GM23338 (cell line): ENCODE measurements around the gene TMEM35A. TPM values are rescaled to one million over a fixed set of nuclear protein-coding genes. Genes with fewer than 3 reads are reported as not detected.

Source experiments
- ATAC-seq: fragments of 200-7000 bp; cut with Tn5 transposase; 3 replicates; pipeline ENCODE4 v1.9.1; 2020
- DNase-seq: peaks from one replicate; pipeline ENCODE4 v3.0.0-alpha.2; 2015; ENCODE audit warnings: low spot score
- H2AFZ ChIP-seq: fragments of 200-600 bp; sonication (generic); 2 replicates; pipeline ENCODE4 v1.8.0; 2016; ENCODE audit warnings: antibody characterized with exemption, mild to moderate bottlenecking, moderate library complexity
- H3F3A ChIP-seq: fragments of 200-600 bp; sonication (generic); replicated peaks from 2 replicates; pipeline ENCODE4 v1.8.0; 2017; ENCODE audit warnings: antibody characterized with exemption, mixed run types, low read depth
- H3K27ac ChIP-seq: fragments of 200-600 bp; sonication (generic); 2 replicates; pipeline ENCODE4 v1.6.1; 2016; ENCODE audit warnings: low read depth
- H3K27me3 ChIP-seq: fragments of 200-600 bp; sonication (generic); 2 replicates; pipeline ENCODE4 v1.8.0; 2016; ENCODE audit warnings: mild to moderate bottlenecking, mixed run types, moderate library complexity; ENCODE audit not compliant: insufficient read depth
- H3K36me3 ChIP-seq: fragments of 200-600 bp; sonication (generic); 2 replicates; pipeline ENCODE4 v1.8.0; 2016; ENCODE audit warnings: mild to moderate bottlenecking; ENCODE audit not compliant: insufficient read depth
- H3K4me1 ChIP-seq: fragments of 200-600 bp; sonication (generic); 2 replicates; pipeline ENCODE4 v1.8.0; 2016; ENCODE audit warnings: mild to moderate bottlenecking, moderate library complexity; ENCODE audit not compliant: insufficient read depth
- H3K4me2 ChIP-seq: fragments of 200-600 bp; sonication (generic); 2 replicates; pipeline ENCODE4 v1.7.1; 2017; ENCODE audit warnings: mixed run types
- H3K4me3 ChIP-seq: fragments of 200-600 bp; sonication (generic); 2 replicates; pipeline ENCODE4 v1.6.1; 2016; ENCODE audit warnings: mixed run types
- H3K79me2 ChIP-seq: fragments of 200-600 bp; sonication (generic); replicated peaks from 2 replicates; pipeline ENCODE4 v1.8.0; 2017; ENCODE audit warnings: mild to moderate bottlenecking; ENCODE audit not compliant: insufficient read depth
- H3K9me2 ChIP-seq: fragments of 200-600 bp; sonication (generic); 2 replicates; pipeline ENCODE4 v1.8.0; 2017; ENCODE audit not compliant: insufficient read depth
- H4K20me1 ChIP-seq: fragments of 200-600 bp; sonication (generic); replicated peaks from 2 replicates; pipeline ENCODE4 v1.8.0; 2017; ENCODE audit warnings: mild to moderate bottlenecking; ENCODE audit not compliant: insufficient read depth
- H3K27ac Mint-ChIP-seq: 2 replicates; pipeline ENCODE4 v1.8.0; 2020; ENCODE audit warnings: inconsistent platforms, mild to moderate bottlenecking, moderate library complexity, mixed read lengths
- H3K27me3 Mint-ChIP-seq: 3 replicates; pipeline ENCODE4 v1.8.0; 2022; ENCODE audit warnings: low read depth, mild to moderate bottlenecking, moderate library complexity, mixed read lengths, inconsistent platforms; ENCODE audit not compliant: insufficient read depth, poor library complexity
- H3K36me3 Mint-ChIP-seq: 3 replicates; pipeline ENCODE4 v1.8.0; 2021; ENCODE audit warnings: low read depth, mild to moderate bottlenecking, inconsistent platforms, moderate library complexity, mixed read lengths
- H3K4me1 Mint-ChIP-seq: 3 replicates; pipeline ENCODE4 v1.8.0; 2020; ENCODE audit warnings: mild to moderate bottlenecking, inconsistent platforms, mixed read lengths
- H3K4me3 Mint-ChIP-seq: 3 replicates; pipeline ENCODE4 v1.8.0; 2021; ENCODE audit warnings: moderate library complexity, mild to moderate bottlenecking, inconsistent platforms, mixed read lengths
- H3K9me3 Mint-ChIP-seq: 3 replicates; pipeline ENCODE4 v1.8.0; 2020; ENCODE audit warnings: moderate library complexity, mild to moderate bottlenecking, inconsistent platforms, mixed read lengths
- CREB1 ChIP-seq: fragments of 250-450 bp; sonication (Bioruptor Pico); IDR thresholded peaks from 2 replicates; pipeline ENCODE4 v1.5.0; 2020; ENCODE audit warnings: low read depth, mild to moderate bottlenecking, moderate library complexity
- CTCF ChIP-seq, 2 experiments: fragments of 200-600 bp in 1 of 2; sonication (generic) in 1 of 2; conservative IDR thresholded peaks; 2 replicates each; pipeline versions ENCODE4 v1.5.1 to v1.6.1; 2016 to 2017; ENCODE audit warnings: antibody characterized with exemption in 2 of 2, low read depth in 2 of 2, mild to moderate bottlenecking in 2 of 2, moderate library complexity in 1 of 2
- ETS1 ChIP-seq: IDR thresholded peaks from 2 replicates; pipeline ENCODE4 v1.6.1; 2016; ENCODE audit warnings: antibody characterized with exemption
- EZH2 ChIP-seq: fragments of 200-600 bp; sonication (generic); IDR thresholded peaks from one replicate; pipeline ENCODE4 v1.8.0; 2017; ENCODE audit warnings: antibody characterized with exemption, mild to moderate bottlenecking, low read depth; ENCODE audit not compliant: unreplicated experiment
- EZH2phosphoT487 ChIP-seq: fragments of 200-600 bp; sonication (generic); IDR thresholded peaks from one replicate; pipeline ENCODE4 v1.8.1; 2018; ENCODE audit warnings: antibody characterized with exemption; ENCODE audit not compliant: unreplicated experiment
- JUNB ChIP-seq: IDR thresholded peaks from one replicate; pipeline ENCODE4 v1.6.1; 2016; ENCODE audit warnings: antibody characterized with exemption; ENCODE audit not compliant: unreplicated experiment
- NANOG ChIP-seq: IDR thresholded peaks from 2 replicates; pipeline ENCODE4 v1.6.1; 2016; ENCODE audit warnings: antibody characterized with exemption, borderline replicate concordance
- POLR2AphosphoS5 ChIP-seq: IDR thresholded peaks from 2 replicates; pipeline ENCODE4 v1.6.1; 2016; ENCODE audit warnings: antibody characterized with exemption, low read depth
- REST ChIP-seq: IDR thresholded peaks from one replicate; pipeline ENCODE4 v1.6.1; 2018; ENCODE audit warnings: antibody characterized with exemption; ENCODE audit not compliant: unreplicated experiment
- STAT1 ChIP-seq: IDR thresholded peaks from one replicate; pipeline ENCODE4 v1.6.1; 2016; ENCODE audit warnings: antibody characterized with exemption; ENCODE audit not compliant: unreplicated experiment
- ZNF114 ChIP-seq: fragments of 250-450 bp; sonication (Bioruptor Pico); IDR thresholded peaks from 2 replicates; pipeline ENCODE4 v1.5.0; 2020; ENCODE audit warnings: mild to moderate bottlenecking, moderate library complexity
- ZNF331 ChIP-seq: fragments of 250-450 bp; sonication (Bioruptor Pico); IDR thresholded peaks from 2 replicates; pipeline ENCODE4 v1.5.0; 2020; ENCODE audit warnings: low read depth, mild to moderate bottlenecking, moderate library complexity
- ZNF462 ChIP-seq: fragments of 250-450 bp; sonication (Bioruptor Pico); IDR thresholded peaks from 2 replicates; pipeline ENCODE4 v1.5.0; 2020; ENCODE audit warnings: mild to moderate bottlenecking, moderate library complexity
- polyA plus RNA-seq: library from polyadenylated mRNA; unstranded; fragments of >200 nt; fragmentation: Nextera tagmentation; extraction: Ambion mirVana; gene quantifications from 2 replicates; pipeline ENCODE4 v1.2.1, GENCODE V29; 2016
- total RNA-seq: library from RNA; depleted of rRNA; stranded (reverse); fragments of >200 nt; shearing (Covaris generic); gene quantifications from 2 replicates; pipeline ENCODE4 v1.2.3, GENCODE V29; 2014

The TMEM35A gene
- total and polyA plus RNA-seq, 2 experiments from 2014 or later = 4.2 to 5.8 TPM

- no peaks in the 10 kb centered on the region for H3F3A ChIP-seq
- H3K27me3 Mint-ChIP-seq = no peaks in the 10 kb centered on the region
Measured at GRCh38 chrX:101071582-101071981, 7.1 kb upstream of the TMEM35A start.

More at GRCh38 chrX:101071582-101071981, 7.1 kb upstream of the TMEM35A start:
- ATAC-seq (no peak), DNase-seq (no peak)
- Histone ChIP-seq H3K4me1 (no peaks in the 10 kb centered on the region), H3K79me2 (no peaks in the 10 kb centered on the region), H3K4me3 (no peak overlapping the region), H3K27me3 (no peaks in the 10 kb centered on the region), H3K36me3 (no peaks in the 10 kb centered on the region), H3K9me2 (no peaks in the 10 kb centered on the region), H2AFZ (no peak overlapping the region), H3K4me2 (no peak overlapping the region), H3K27ac (no peak overlapping the region), H4K20me1 (no peaks in the 10 kb centered on the region)
- no peaks in the 10 kb centered on the region for H3K36me3 Mint-ChIP-seq
- no peak overlapping the region for H3K27ac Mint-ChIP-seq
- H3K9me3 Mint-ChIP-seq = no peaks in the 10 kb centered on the region
- no peak for TF ChIP-seq EZH2phosphoT487
- TF ChIP-seq REST = no peak
- no peak for TF ChIP-seq ZNF462 (CRISPR knock-in tag)
- no peak for TF ChIP-seq NANOG
- no peak for TF ChIP-seq EZH2
- TF ChIP-seq CTCF (conservative IDR thresholded peaks at IDR 0.05; ENCODE audit: low read depth in 2 of 2) = no peak
- TF ChIP-seq ETS1 = no peak
- TF ChIP-seq POLR2AphosphoS5 = no peak
- no peak for TF ChIP-seq ZNF114 (CRISPR knock-in tag)
- no peak for TF ChIP-seq STAT1
- no peak for TF ChIP-seq ZNF331 (CRISPR knock-in tag)
- TF ChIP-seq CREB1 (CRISPR knock-in tag) = no peak
- TF ChIP-seq JUNB = no peak
- no peak overlapping the region for H3K4me3 Mint-ChIP-seq
- no peaks in the 10 kb centered on the region for H3K4me1 Mint-ChIP-seq
